ENCODE results near the gene KIRREL3. TPM values are rescaled to one million over a fixed set of nuclear protein-coding genes. Genes with fewer than 3 reads are reported as not detected.

The KIRREL3 gene
- total and polyA plus RNA-seq, 3 experiments from 2014 or later: not detected

- H3K27me3 ChIP-seq (ENCODE audit: insufficient read depth, low read length, poor library complexity, severe bottlenecking): no peaks in the 10 kb centered on the region
- no peak for DNase-seq
- CTCF ChIA-PET: no interaction called here
- H3K9me3 Mint-ChIP-seq: no peaks in the 10 kb centered on the region
- H3K4me1 ChIP-seq (ENCODE audit: insufficient read depth, low read length): no peaks in the 10 kb centered on the region
- no peaks in the 10 kb centered on the region for H3K4me1 Mint-ChIP-seq
- H3K27ac Mint-ChIP-seq: no peak overlapping the region
- no peaks in the 10 kb centered on the region for H3K27me3 Mint-ChIP-seq
- no peaks in the 10 kb centered on the region for H3K36me3 ChIP-seq (ENCODE audit: insufficient read depth, low read length)
- H3K9me3 ChIP-seq (ENCODE audit: low read length): no peaks in the 10 kb centered on the region
- no peaks in the 10 kb centered on the region for H3K36me3 Mint-ChIP-seq
- H3K27ac ChIP-seq (ENCODE audit: low read depth, low read length): no peak overlapping the region
- H3K4me3 Mint-ChIP-seq: no peak overlapping the region
- H3K4me3 ChIP-seq (ENCODE audit: low read length): no peak overlapping the region
- POLR2A ChIA-PET: no interaction called here
These were observed 116.0 kb downstream of the KIRREL3 start for GRCh38 chr11:126884594-126884993.

- CTCF ChIA-PET: no interaction called here
- no peak overlapping the region for H3K27ac Mint-ChIP-seq
- H3K27me3 Mint-ChIP-seq: no peaks in the 10 kb centered on the region
These were observed 116.4 kb downstream of the KIRREL3 start for GRCh38 chr11:126884192-126884591.

GRCh38 chr11:126880872-126881271, 119.7 kb downstream of the KIRREL3 start:
- Histone ChIP-seq H3K27ac (ENCODE audit: low read depth, low read length) (no peak overlapping the region), H3K36me3 (ENCODE audit: insufficient read depth, low read length) (no peaks in the 10 kb centered on the region), H3K9me3 (ENCODE audit: low read length) (no peaks in the 10 kb centered on the region), H3K27me3 (ENCODE audit: insufficient read depth, low read length, poor library complexity, severe bottlenecking) (no peaks in the 10 kb centered on the region), H3K4me3 (ENCODE audit: low read length) (no peak overlapping the region), H3K4me1 (ENCODE audit: insufficient read depth, low read length) (no peaks in the 10 kb centered on the region)
- POLR2A ChIA-PET: no interaction called here
- Mint-ChIP-seq H3K4me1 (no peaks in the 10 kb centered on the region), H3K4me3 (no peak overlapping the region), H3K9me3 (no peaks in the 10 kb centered on the region), H3K27me3 (no peaks in the 10 kb centered on the region), H3K36me3 (no peaks in the 10 kb centered on the region), H3K27ac (no peak overlapping the region)
- no peak for DNase-seq
- CTCF ChIA-PET: no interaction called here

More at GRCh38 chr11:126884192-126884591, 116.4 kb downstream of the KIRREL3 start:
- Histone ChIP-seq H3K9me3 (ENCODE audit: low read length) (no peaks in the 10 kb centered on the region), H3K36me3 (ENCODE audit: insufficient read depth, low read length) (no peaks in the 10 kb centered on the region), H3K27me3 (ENCODE audit: insufficient read depth, low read length, poor library complexity, severe bottlenecking) (no peaks in the 10 kb centered on the region), H3K27ac (ENCODE audit: low read depth, low read length) (no peak overlapping the region), H3K4me1 (ENCODE audit: insufficient read depth, low read length) (no peaks in the 10 kb centered on the region), H3K4me3 (ENCODE audit: low read length) (no peak overlapping the region)
- H3K9me3 Mint-ChIP-seq: no peaks in the 10 kb centered on the region
- H3K4me3 Mint-ChIP-seq: no peak overlapping the region
- H3K36me3 Mint-ChIP-seq: no peaks in the 10 kb centered on the region
- no peak for DNase-seq
- no peaks in the 10 kb centered on the region for H3K4me1 Mint-ChIP-seq
- POLR2A ChIA-PET: no interaction called here

- CTCF ChIA-PET: interaction anchor here (1.1 kb wide), 1 partner anchor 10 kb away, joined by 4 read pairs; no protein-coding TSS in a partner anchor
These were observed 121.1 kb downstream of the KIRREL3 start for GRCh38 chr11:126879516-126879915.

GRCh38 chr11:126878913-126879482, 121.6 kb downstream of the KIRREL3 start:
- no peak overlapping the region for H3K27ac Mint-ChIP-seq
- POLR2A ChIA-PET: no interaction called here
- H3K4me3 ChIP-seq (ENCODE audit: low read length): no peak overlapping the region

More at GRCh38 chr11:126879516-126879915, 121.1 kb downstream of the KIRREL3 start:
- H3K9me3 ChIP-seq (ENCODE audit: low read length): no peaks in the 10 kb centered on the region
- H3K27ac ChIP-seq (ENCODE audit: low read depth, low read length): no peak overlapping the region
- Mint-ChIP-seq H3K27me3 (no peaks in the 10 kb centered on the region), H3K9me3 (no peaks in the 10 kb centered on the region), H3K36me3 (no peaks in the 10 kb centered on the region), H3K4me3 (no peak overlapping the region), H3K27ac (no peak overlapping the region), H3K4me1 (no peaks in the 10 kb centered on the region)
- H3K36me3 ChIP-seq (ENCODE audit: insufficient read depth, low read length): no peaks in the 10 kb centered on the region
- H3K4me1 ChIP-seq (ENCODE audit: insufficient read depth, low read length): no peaks in the 10 kb centered on the region
- POLR2A ChIA-PET: no interaction called here
- H3K27me3 ChIP-seq (ENCODE audit: insufficient read depth, low read length, poor library complexity, severe bottlenecking): no peaks in the 10 kb centered on the region
- H3K4me3 ChIP-seq (ENCODE audit: low read length): no peak overlapping the region
- DNase-seq: no peak

GRCh38 chr11:126874831-126875230, 125.7 kb downstream of the KIRREL3 start:
- H3K27me3 Mint-ChIP-seq: no peaks in the 10 kb centered on the region

More at GRCh38 chr11:126878913-126879482, 121.6 kb downstream of the KIRREL3 start:
- Mint-ChIP-seq H3K4me3 (no peak overlapping the region), H3K9me3 (no peaks in the 10 kb centered on the region), H3K4me1 (no peaks in the 10 kb centered on the region), H3K36me3 (no peaks in the 10 kb centered on the region), H3K27me3 (no peaks in the 10 kb centered on the region)
- DNase-seq: no peak
- H3K4me1 ChIP-seq (ENCODE audit: insufficient read depth, low read length): no peaks in the 10 kb centered on the region
- H3K9me3 ChIP-seq (ENCODE audit: low read length): no peaks in the 10 kb centered on the region
- H3K27me3 ChIP-seq (ENCODE audit: insufficient read depth, low read length, poor library complexity, severe bottlenecking): no peaks in the 10 kb centered on the region
- CTCF ChIA-PET: interaction anchor here (1.1 kb wide), 1 partner anchor 9 kb away, joined by 4 read pairs; no protein-coding TSS in a partner anchor
- H3K36me3 ChIP-seq (ENCODE audit: insufficient read depth, low read length): no peaks in the 10 kb centered on the region
- H3K27ac ChIP-seq (ENCODE audit: low read depth, low read length): no peak overlapping the region

GRCh38 chr11:126874276-126874675, 126.3 kb downstream of the KIRREL3 start:
- no peak overlapping the region for H3K27ac Mint-ChIP-seq
- H3K4me1 ChIP-seq (ENCODE audit: insufficient read depth, low read length): no peaks in the 10 kb centered on the region
- H3K36me3 Mint-ChIP-seq: no peaks in the 10 kb centered on the region
- H3K9me3 Mint-ChIP-seq: no peaks in the 10 kb centered on the region
- H3K27me3 ChIP-seq (ENCODE audit: insufficient read depth, low read length, poor library complexity, severe bottlenecking): no peaks in the 10 kb centered on the region
- no peaks in the 10 kb centered on the region for H3K36me3 ChIP-seq (ENCODE audit: insufficient read depth, low read length)
- no peak overlapping the region for H3K4me3 ChIP-seq (ENCODE audit: low read length)
- no peak for DNase-seq
- H3K4me1 Mint-ChIP-seq: no peaks in the 10 kb centered on the region
- H3K27me3 Mint-ChIP-seq: no peaks in the 10 kb centered on the region
- CTCF ChIA-PET: no interaction called here
- H3K4me3 Mint-ChIP-seq: peak overlapping the region in 1 of 7 donors; percentile 42
- POLR2A ChIA-PET: no interaction called here
- no peak overlapping the region for H3K27ac ChIP-seq (ENCODE audit: low read depth, low read length)
- H3K9me3 ChIP-seq (ENCODE audit: low read length): no peaks in the 10 kb centered on the region

More at GRCh38 chr11:126874831-126875230, 125.7 kb downstream of the KIRREL3 start:
- Mint-ChIP-seq H3K27ac (no peak overlapping the region), H3K4me3 (no peak overlapping the region), H3K36me3 (no peaks in the 10 kb centered on the region), H3K9me3 (no peaks in the 10 kb centered on the region), H3K4me1 (no peaks in the 10 kb centered on the region)
- CTCF ChIA-PET: no interaction called here
- DNase-seq: no peak
- H3K4me3 ChIP-seq (ENCODE audit: low read length): no peak overlapping the region
- H3K27me3 ChIP-seq (ENCODE audit: insufficient read depth, low read length, poor library complexity, severe bottlenecking): no peaks in the 10 kb centered on the region
- H3K4me1 ChIP-seq (ENCODE audit: insufficient read depth, low read length): no peaks in the 10 kb centered on the region
- H3K27ac ChIP-seq (ENCODE audit: low read depth, low read length): no peak overlapping the region
- no peaks in the 10 kb centered on the region for H3K9me3 ChIP-seq (ENCODE audit: low read length)
- POLR2A ChIA-PET: no interaction called here
- H3K36me3 ChIP-seq (ENCODE audit: insufficient read depth, low read length): no peaks in the 10 kb centered on the region

GRCh38 chr11:126871792-126872191, 128.8 kb downstream of the KIRREL3 start:
- H3K4me3 Mint-ChIP-seq: no peak overlapping the region
- DNase-seq: no peak
- POLR2A ChIA-PET: no interaction called here

More at GRCh38 chr11:126871792-126872191, 128.8 kb downstream of the KIRREL3 start:
- H3K27me3 Mint-ChIP-seq: peaks cover 0 to 7% of the 10 kb centered on the region in 2 donors
- no peaks in the 10 kb centered on the region for H3K36me3 ChIP-seq (ENCODE audit: insufficient read depth, low read length)
- no peak overlapping the region for H3K4me3 ChIP-seq (ENCODE audit: low read length)
- no peaks in the 10 kb centered on the region for H3K9me3 ChIP-seq (ENCODE audit: low read length)
- H3K27ac ChIP-seq (ENCODE audit: low read depth, low read length): no peak overlapping the region
- no peaks in the 10 kb centered on the region for H3K9me3 Mint-ChIP-seq
- H3K4me1 Mint-ChIP-seq: no peaks in the 10 kb centered on the region
- no peak overlapping the region for H3K27ac Mint-ChIP-seq
- H3K27me3 ChIP-seq (ENCODE audit: insufficient read depth, low read length, poor library complexity, severe bottlenecking): no peaks in the 10 kb centered on the region
- CTCF ChIA-PET: no interaction called here
- no peaks in the 10 kb centered on the region for H3K36me3 Mint-ChIP-seq
- no peaks in the 10 kb centered on the region for H3K4me1 ChIP-seq (ENCODE audit: insufficient read depth, low read length)

All from CD8-positive, alpha-beta memory T cell (primary cell).